Mammary epithelial cell (primary cell): Measurements from ENCODE around the gene CD226.

Experiments used
- EZH2 ChIP-seq: IDR thresholded peaks from 2 replicates; pipeline ENCODE4 v1.6.1; 2012; ENCODE audit warnings: low read length, inconsistent platforms, borderline replicate concordance
- TF ChIP-seq, protein P1 (sequence below), 2 donors: IDR thresholded peaks in 1 of 2; conservative IDR thresholded peaks in 1 of 2; 2 replicates each; pipeline ENCODE4 v1.5.1; 2011 to 2012; ENCODE audit warnings: inconsistent platforms in 2 of 2, low read length in 2 of 2, mild to moderate bottlenecking in 2 of 2, control low read depth in 1 of 2, low read depth in 1 of 2; ENCODE audit not compliant: insufficient read depth in 1 of 2; ENCODE audit errors: extremely low read depth in 1 of 2

DNA sequence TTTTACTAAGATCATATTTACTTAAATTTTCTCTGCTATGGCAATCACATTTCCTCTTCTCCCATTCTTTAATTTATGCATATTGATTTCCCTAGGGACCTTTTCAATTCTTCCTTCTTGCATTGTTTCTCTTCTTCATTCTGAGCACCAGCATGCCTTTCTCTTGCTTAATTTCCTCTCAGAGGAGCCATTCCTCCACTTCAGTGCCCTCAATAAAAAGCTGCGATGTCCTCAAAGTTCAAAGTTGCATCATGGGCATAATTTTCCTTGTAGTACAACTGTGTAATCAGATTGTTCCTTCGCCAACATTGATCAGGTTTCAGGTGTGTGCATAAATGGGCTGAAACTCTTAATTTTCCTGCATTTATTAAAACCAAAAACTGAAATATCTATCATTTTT lies 21.8 kb upstream of the CD226 start:
- TF ChIP-seq, protein P1, sequence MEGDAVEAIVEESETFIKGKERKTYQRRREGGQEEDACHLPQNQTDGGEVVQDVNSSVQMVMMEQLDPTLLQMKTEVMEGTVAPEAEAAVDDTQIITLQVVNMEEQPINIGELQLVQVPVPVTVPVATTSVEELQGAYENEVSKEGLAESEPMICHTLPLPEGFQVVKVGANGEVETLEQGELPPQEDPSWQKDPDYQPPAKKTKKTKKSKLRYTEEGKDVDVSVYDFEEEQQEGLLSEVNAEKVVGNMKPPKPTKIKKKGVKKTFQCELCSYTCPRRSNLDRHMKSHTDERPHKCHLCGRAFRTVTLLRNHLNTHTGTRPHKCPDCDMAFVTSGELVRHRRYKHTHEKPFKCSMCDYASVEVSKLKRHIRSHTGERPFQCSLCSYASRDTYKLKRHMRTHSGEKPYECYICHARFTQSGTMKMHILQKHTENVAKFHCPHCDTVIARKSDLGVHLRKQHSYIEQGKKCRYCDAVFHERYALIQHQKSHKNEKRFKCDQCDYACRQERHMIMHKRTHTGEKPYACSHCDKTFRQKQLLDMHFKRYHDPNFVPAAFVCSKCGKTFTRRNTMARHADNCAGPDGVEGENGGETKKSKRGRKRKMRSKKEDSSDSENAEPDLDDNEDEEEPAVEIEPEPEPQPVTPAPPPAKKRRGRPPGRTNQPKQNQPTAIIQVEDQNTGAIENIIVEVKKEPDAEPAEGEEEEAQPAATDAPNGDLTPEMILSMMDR (conservative IDR thresholded peaks at IDR 0.05 in 1 of 2, IDR thresholded peaks at IDR 0.05 in 1 of 2; ENCODE audit: extremely low read depth in 1 of 2, insufficient read depth in 1 of 2, low read depth in 1 of 2, low read length in 2 of 2), result no peak
- TF ChIP-seq EZH2, result no peak
